ENCODE results near the gene TRIM68. TPM values are rescaled to one million over a fixed set of nuclear protein-coding genes. Genes with fewer than 3 reads are reported as not detected.

TRIM68 gene
- total RNA-seq, 2 donors from 2014 or later, result 7.5 to 9.6 TPM

DNA sequence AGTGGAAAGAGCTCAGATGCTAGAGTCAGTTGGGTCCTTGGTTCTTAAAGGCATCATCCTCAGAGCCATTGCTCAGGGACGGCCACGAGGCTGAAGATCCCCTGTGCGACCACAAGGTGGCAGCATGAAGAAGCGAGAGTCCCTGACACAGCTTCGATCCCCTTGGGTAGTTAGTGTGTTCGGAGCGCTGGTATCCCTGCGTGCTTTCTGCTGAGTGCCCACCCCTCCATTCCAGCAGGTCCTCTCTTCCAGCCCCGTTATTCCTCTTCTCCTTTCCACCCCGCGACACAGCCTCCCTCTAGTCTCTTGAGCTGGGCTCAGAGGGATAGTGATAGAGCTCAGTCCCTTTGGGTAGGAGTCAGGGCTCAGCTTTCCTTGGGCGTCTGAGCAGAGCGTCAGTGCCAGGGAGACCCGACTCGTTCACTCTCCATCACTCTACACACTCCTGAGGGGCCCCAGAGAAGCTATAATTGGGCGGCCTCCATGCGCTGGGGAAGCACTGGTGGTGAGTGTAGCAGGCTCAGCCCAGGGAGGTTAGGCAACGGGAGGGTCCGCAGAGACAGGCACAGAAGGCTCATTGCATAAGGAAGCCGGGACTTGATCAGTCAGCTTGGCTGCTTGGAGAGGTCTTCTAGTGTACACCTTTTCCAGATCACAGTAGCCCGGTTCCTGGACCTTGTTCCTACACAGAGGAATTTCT, 29.1 kb upstream of the TRIM68 start, which contains the start of gene OR51D1:
OR51D1 (plus strand) TSS at position 516 of the 700 bp plus-strand sequence. CDS start 2,314 bp downstream, outside the sequence.
- Histone ChIP-seq H3K4me1 (peaks cover 0 to 14% of the 10 kb centered on the region in 2 donors), H3K27me3 (no peaks in the 10 kb centered on the region), H3K9me3 (no peaks in the 10 kb centered on the region), H3K27ac (no peak within 1 kb of the TSS), H3K36me3 (no peaks in the 10 kb centered on the region), H3K4me3 (peak within 1 kb of the TSS in 1 of 2 donors; percentile 33)
- DNase-seq (ENCODE audit: low spot score), result peak; percentile 75
- TF ChIP-seq, protein P1, sequence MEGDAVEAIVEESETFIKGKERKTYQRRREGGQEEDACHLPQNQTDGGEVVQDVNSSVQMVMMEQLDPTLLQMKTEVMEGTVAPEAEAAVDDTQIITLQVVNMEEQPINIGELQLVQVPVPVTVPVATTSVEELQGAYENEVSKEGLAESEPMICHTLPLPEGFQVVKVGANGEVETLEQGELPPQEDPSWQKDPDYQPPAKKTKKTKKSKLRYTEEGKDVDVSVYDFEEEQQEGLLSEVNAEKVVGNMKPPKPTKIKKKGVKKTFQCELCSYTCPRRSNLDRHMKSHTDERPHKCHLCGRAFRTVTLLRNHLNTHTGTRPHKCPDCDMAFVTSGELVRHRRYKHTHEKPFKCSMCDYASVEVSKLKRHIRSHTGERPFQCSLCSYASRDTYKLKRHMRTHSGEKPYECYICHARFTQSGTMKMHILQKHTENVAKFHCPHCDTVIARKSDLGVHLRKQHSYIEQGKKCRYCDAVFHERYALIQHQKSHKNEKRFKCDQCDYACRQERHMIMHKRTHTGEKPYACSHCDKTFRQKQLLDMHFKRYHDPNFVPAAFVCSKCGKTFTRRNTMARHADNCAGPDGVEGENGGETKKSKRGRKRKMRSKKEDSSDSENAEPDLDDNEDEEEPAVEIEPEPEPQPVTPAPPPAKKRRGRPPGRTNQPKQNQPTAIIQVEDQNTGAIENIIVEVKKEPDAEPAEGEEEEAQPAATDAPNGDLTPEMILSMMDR (IDR thresholded peaks at IDR 0.05), result peak; percentile 85 to 93

DNA sequence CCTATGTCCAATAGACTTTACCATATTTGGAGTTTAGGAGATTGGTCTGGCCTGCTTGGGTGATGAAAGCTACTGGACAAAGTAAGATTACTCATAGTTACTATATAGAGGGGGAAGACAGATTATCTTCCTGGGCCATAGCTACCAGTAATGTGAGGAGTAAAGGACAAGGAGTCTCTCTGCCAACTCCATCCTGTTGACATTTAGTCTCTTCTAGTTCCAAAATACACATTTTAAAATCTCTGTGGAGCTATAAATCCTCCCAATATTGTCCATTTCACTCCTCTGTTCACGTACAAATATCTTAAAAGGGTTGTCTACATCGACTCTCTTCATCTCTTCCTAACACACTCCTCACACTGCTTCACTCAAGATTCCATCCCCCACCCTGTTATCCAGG, 28.1 kb upstream of the TRIM68 start:
- TF ChIP-seq, protein P1 (IDR thresholded peaks at IDR 0.05), result no peak
- Histone ChIP-seq H3K4me3 (no peak overlapping the region), H3K36me3 (no peaks in the 10 kb centered on the region), H3K9me3 (no peaks in the 10 kb centered on the region), H3K4me1 (peaks cover 0 to 9% of the 10 kb centered on the region in 2 donors), H3K27me3 (no peaks in the 10 kb centered on the region), H3K27ac (no peak overlapping the region)
- no peak for DNase-seq (ENCODE audit: low spot score)

DNA sequence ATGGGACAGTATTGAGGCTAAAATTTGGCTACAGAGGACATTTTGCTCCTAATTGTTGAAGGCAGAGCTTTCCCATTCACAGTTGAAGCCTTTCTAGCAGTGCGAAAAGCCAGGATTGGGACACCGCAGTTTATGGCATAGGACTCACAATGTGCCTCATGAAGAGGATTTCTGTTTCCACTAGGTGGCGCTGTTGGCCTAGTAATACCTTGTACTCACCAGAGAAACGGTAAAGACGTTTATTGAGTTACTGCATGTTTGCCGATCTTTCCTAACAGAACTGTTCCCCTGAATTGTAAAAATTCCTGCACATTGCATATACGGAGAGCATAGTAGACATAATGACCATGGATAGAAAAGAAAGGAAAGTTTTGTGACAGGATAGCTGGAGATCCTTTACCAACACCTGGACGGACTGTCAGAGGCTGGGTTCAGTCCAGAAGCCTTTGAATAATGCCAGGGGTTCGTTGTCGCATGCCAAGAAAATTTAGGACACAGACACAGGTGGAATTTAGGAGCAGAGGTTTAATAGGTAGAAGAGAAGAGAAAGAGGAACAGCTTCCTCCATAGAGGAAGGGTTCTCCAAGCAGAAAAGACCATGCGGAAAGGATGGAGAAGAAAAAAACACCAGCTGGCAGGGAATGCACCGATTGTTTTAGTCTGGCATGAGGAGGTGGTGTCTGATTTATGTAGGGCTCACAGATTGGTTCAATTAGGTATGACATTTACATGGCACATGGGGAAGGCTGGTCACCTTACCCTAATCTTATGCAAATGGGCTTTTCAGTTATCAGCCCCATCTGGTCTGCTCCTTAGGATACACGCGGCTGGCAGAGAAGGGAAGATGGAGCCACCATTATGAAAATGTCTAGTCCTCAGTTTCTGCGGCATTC, 18.4 kb upstream of the TRIM68 start:
- no peak for DNase-seq (ENCODE audit: low spot score)
- no peaks in the 10 kb centered on the region for H3K27me3 ChIP-seq
- no peaks in the 10 kb centered on the region for H3K9me3 ChIP-seq
- no peaks in the 10 kb centered on the region for H3K4me1 ChIP-seq
- TF ChIP-seq, protein P1 (IDR thresholded peaks at IDR 0.05), result peak; percentile 47 to 73
- no peaks in the 10 kb centered on the region for H3K36me3 ChIP-seq
- H3K27ac ChIP-seq, result no peak overlapping the region
- H3K4me3 ChIP-seq, result no peak overlapping the region

DNA sequence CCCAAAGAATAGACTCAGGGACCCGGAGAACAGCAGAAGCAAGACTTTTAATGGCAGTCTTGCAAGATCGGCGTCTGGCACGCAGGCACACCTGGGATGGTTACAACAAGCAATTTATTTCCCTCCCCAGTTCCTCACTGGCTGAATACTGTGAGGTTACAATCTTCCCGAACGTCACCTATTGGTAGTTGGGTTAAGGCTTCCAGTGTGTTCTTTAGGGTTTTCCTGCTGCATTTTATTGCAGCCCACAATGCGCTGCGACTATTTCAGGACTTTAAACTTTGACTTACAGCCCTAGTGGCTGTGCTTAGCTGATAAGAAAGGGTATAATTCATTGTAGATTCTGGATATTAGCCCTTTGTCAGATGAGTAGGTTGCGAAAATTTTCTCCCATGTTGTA, 11.5 kb upstream of the TRIM68 start:
- H3K4me3 ChIP-seq, result no peak overlapping the region
- no peaks in the 10 kb centered on the region for H3K27me3 ChIP-seq
- no peak overlapping the region for H3K27ac ChIP-seq
- TF ChIP-seq, protein P1 (IDR thresholded peaks at IDR 0.05), result no peak
- no peak for DNase-seq (ENCODE audit: low spot score)
- H3K9me3 ChIP-seq, result no peaks in the 10 kb centered on the region
- H3K36me3 ChIP-seq, result no peaks in the 10 kb centered on the region
- no peaks in the 10 kb centered on the region for H3K4me1 ChIP-seq

DNA sequence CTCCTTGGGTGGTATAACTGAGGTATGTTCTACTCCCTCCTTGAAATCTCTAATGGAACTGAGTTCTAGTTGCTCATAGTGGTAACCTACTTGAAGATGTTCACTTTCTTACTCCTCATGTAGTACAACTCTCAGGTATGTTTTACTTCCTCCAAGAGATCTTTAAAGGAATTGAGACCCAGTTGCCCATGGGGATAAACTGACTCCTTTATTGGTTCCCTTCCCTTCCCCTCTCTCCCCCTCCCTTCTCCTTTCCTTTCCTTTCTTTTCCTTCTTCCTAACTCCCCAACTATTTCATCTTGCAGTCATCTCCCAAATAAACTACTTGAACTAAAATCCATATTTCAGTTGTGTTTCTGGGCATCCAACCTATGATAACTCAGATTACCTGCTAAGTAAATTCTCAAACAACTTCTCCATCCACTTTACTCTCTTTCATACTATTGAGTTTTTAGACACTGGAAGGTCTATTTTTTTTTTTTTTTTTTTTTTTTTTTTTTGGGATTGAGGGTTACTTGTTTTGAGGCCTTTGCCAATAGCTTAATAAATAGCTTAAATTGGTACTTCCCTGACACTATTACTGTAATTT, 7.9 kb upstream of the TRIM68 start:
- H3K27me3 ChIP-seq, result no peaks in the 10 kb centered on the region
- H3K36me3 ChIP-seq, result no peaks in the 10 kb centered on the region
- H3K27ac ChIP-seq, result no peak overlapping the region
- DNase-seq (ENCODE audit: low spot score), result no peak
- H3K9me3 ChIP-seq, result no peaks in the 10 kb centered on the region
- TF ChIP-seq, protein P1 (IDR thresholded peaks at IDR 0.05), result no peak
- H3K4me1 ChIP-seq, result no peaks in the 10 kb centered on the region
- H3K4me3 ChIP-seq, result no peak overlapping the region

Data from right atrium auricular region (tissue), 2 donors.